WERI-Rb-1 (cell line): Measurements from ENCODE around the gene LRRN1.

Source experiments
- DNase-seq: peaks from one replicate; pipeline ENCODE4 v3.0.0-alpha.2; 2020
- H3K27ac ChIP-seq: fragments of 250-450 bp; sonication (Bioruptor Pico); 2 replicates; pipeline ENCODE4 v1.5.1; 2020; ENCODE audit warnings: mild to moderate bottlenecking, moderate library complexity
- H3K27me3 ChIP-seq: fragments of 250-450 bp; sonication (Bioruptor Pico); 2 replicates; pipeline ENCODE4 v1.5.1; 2021; ENCODE audit warnings: mild to moderate bottlenecking, low read depth, moderate library complexity; ENCODE audit not compliant: insufficient read depth, severe bottlenecking
- H3K36me3 ChIP-seq: fragments of 250-450 bp; sonication (Bioruptor Pico); 2 replicates; pipeline ENCODE4 v1.5.1; 2020; ENCODE audit warnings: mild to moderate bottlenecking, moderate library complexity
- H3K4me3 ChIP-seq: 2 replicates; pipeline ENCODE4 v1.5.1; 2011; ENCODE audit warnings: low read depth, mild to moderate bottlenecking, control low read depth, low read length
- H3K9me3 ChIP-seq: fragments of 250-450 bp; sonication (Bioruptor Pico); 2 replicates; pipeline ENCODE4 v1.5.1; 2021; ENCODE audit warnings: mild to moderate bottlenecking, moderate library complexity; ENCODE audit not compliant: severe bottlenecking
- CTCF ChIP-seq: IDR thresholded peaks from 2 replicates; pipeline ENCODE4 v1.5.1; 2011; ENCODE audit warnings: low read depth, mild to moderate bottlenecking, control low read depth, inconsistent platforms, low read length

Gene LRRN1

GRCh38 chr3:3848923-3849275 is 49.7 kb downstream of the LRRN1 start:
- H3K4me3 ChIP-seq = no peak overlapping the region
- H3K27ac ChIP-seq = no peak overlapping the region
- no peaks in the 10 kb centered on the region for H3K36me3 ChIP-seq
- no peak for DNase-seq
- H3K27me3 ChIP-seq = no peaks in the 10 kb centered on the region
- no peaks in the 10 kb centered on the region for H3K9me3 ChIP-seq
- TF ChIP-seq CTCF = no peak

GRCh38 chr3:3851621-3852323 is 52.5 kb downstream of the LRRN1 start:
- Histone ChIP-seq H3K9me3 (no peaks in the 10 kb centered on the region), H3K4me3 (no peak overlapping the region), H3K27me3 (no peaks in the 10 kb centered on the region), H3K36me3 (no peaks in the 10 kb centered on the region), H3K27ac (no peak overlapping the region)
- no peak for TF ChIP-seq CTCF
- no peak for DNase-seq

- no peak for DNase-seq
- Histone ChIP-seq H3K9me3 (no peaks in the 10 kb centered on the region), H3K27me3 (no peaks in the 10 kb centered on the region), H3K36me3 (no peaks in the 10 kb centered on the region), H3K4me3 (no peak overlapping the region), H3K27ac (no peak overlapping the region)
- TF ChIP-seq CTCF = no peak
These were observed 54.3 kb downstream of the LRRN1 start for GRCh38 chr3:3853544-3853943.

- Histone ChIP-seq H3K27me3 (no peaks in the 10 kb centered on the region), H3K4me3 (no peak overlapping the region), H3K9me3 (no peaks in the 10 kb centered on the region), H3K27ac (no peak overlapping the region), H3K36me3 (no peaks in the 10 kb centered on the region)
- TF ChIP-seq CTCF = no peak
- DNase-seq = no peak
These were observed 55.8 kb downstream of the LRRN1 start for GRCh38 chr3:3855056-3855455.

- H3K27me3 ChIP-seq = no peaks in the 10 kb centered on the region
- no peak for TF ChIP-seq CTCF
These were observed 61.0 kb downstream of the LRRN1 start for GRCh38 chr3:3860235-3860634.

GRCh38 chr3:3862534-3862933 is 63.3 kb downstream of the LRRN1 start:
- DNase-seq = no peak
- Histone ChIP-seq H3K27ac (no peak overlapping the region), H3K36me3 (no peaks in the 10 kb centered on the region), H3K27me3 (no peaks in the 10 kb centered on the region), H3K9me3 (no peaks in the 10 kb centered on the region), H3K4me3 (no peak overlapping the region)
- TF ChIP-seq CTCF = no peak

More at GRCh38 chr3:3860235-3860634, 61.0 kb downstream of the LRRN1 start:
- no peaks in the 10 kb centered on the region for H3K9me3 ChIP-seq
- no peak for DNase-seq
- H3K27ac ChIP-seq = no peak overlapping the region
- H3K4me3 ChIP-seq = no peak overlapping the region
- no peaks in the 10 kb centered on the region for H3K36me3 ChIP-seq
